HL-60 (cell line): ENCODE data around the gene ENOX1.

Experiments
- GABPA ChIP-seq: IDR thresholded peaks from 2 replicates; pipeline ENCODE4 v1.6.1; 2012; ENCODE audit warnings: low read depth
- POLR2AphosphoS5 ChIP-seq: IDR thresholded peaks from 2 replicates; pipeline ENCODE4 v1.6.1; 2012; ENCODE audit warnings: low read depth
- TF ChIP-seq, protein P1 (sequence below): IDR thresholded peaks from one replicate; pipeline ENCODE4 v1.5.1; 2011; ENCODE audit warnings: low read length, control low read depth, inconsistent platforms; ENCODE audit not compliant: insufficient read depth

DNA sequence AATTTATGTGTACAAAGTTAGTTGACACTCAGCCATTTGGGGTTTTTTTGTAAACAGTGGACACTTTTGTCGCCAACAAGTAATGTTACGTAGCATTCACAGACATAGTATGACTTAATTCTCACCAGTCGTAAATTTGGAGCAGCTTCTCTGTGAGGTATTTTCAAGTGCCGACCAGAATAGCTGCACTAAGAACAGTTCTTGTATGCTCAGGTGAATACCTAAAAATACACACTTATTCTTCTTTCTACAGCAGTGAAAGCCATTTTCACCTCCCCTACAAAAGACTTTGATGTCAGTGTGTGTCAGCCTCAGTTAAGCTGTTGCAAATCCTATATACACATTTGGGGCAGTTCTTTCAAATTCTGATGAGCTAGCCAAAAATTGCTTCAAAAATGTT lies 206.5 kb downstream of the ENOX1 start:
- TF ChIP-seq, protein P1, sequence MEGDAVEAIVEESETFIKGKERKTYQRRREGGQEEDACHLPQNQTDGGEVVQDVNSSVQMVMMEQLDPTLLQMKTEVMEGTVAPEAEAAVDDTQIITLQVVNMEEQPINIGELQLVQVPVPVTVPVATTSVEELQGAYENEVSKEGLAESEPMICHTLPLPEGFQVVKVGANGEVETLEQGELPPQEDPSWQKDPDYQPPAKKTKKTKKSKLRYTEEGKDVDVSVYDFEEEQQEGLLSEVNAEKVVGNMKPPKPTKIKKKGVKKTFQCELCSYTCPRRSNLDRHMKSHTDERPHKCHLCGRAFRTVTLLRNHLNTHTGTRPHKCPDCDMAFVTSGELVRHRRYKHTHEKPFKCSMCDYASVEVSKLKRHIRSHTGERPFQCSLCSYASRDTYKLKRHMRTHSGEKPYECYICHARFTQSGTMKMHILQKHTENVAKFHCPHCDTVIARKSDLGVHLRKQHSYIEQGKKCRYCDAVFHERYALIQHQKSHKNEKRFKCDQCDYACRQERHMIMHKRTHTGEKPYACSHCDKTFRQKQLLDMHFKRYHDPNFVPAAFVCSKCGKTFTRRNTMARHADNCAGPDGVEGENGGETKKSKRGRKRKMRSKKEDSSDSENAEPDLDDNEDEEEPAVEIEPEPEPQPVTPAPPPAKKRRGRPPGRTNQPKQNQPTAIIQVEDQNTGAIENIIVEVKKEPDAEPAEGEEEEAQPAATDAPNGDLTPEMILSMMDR = no peak
- TF ChIP-seq POLR2AphosphoS5 (no peak), GABPA (no peak)
